Lower leg skin (tissue), 4 donors: ENCODE results near the gene ANAPC1. TPM values are rescaled to one million over a fixed set of nuclear protein-coding genes. Genes with fewer than 3 reads are reported as not detected.
"Not testable (repeated sequence)": the region's sequence is repeated elsewhere in the genome, so short reads cannot be mapped to it uniquely, and the experiment has no call there.

Experiments used
- DNase-seq, 2 donors: peaks; one replicate each; pipeline ENCODE4 v3.0.0-alpha.2; 2019; ENCODE audit warnings: low spot score in 2 of 2
- H3K4me3 ChIP-seq: fragments of 200-600 bp; sonication (generic); 2 replicates; pipeline ENCODE4 v1.5.1; 2017; ENCODE audit warnings: mild to moderate bottlenecking, low read depth; ENCODE audit not compliant: poor library complexity, severe bottlenecking
- WGBS, 2 donors: methylation state at CpG; one replicate each; pipeline ENCODE4 v1.1.5; 2018; 5-methylcytosine and 5-hydroxymethylcytosine counted together
- intact Hi-C: fragments of 100-400 bp; cut with DNase I; formaldehyde crosslinking; loops from one replicate; pipeline ENCODE4 v1.15.0; 2023; ENCODE audit warnings: low total_unique reads
- total RNA-seq, 4 donors: library from RNA; depleted of rRNA; stranded (reverse); fragments of >200 nt; gene quantifications; one replicate each; pipeline ENCODE4 v1.1.0, GENCODE V29; 2016

ANAPC1 gene
- total RNA-seq, 4 donors from 2014 or later: 35.8 to 48.2 (median 42.7) TPM

DNA sequence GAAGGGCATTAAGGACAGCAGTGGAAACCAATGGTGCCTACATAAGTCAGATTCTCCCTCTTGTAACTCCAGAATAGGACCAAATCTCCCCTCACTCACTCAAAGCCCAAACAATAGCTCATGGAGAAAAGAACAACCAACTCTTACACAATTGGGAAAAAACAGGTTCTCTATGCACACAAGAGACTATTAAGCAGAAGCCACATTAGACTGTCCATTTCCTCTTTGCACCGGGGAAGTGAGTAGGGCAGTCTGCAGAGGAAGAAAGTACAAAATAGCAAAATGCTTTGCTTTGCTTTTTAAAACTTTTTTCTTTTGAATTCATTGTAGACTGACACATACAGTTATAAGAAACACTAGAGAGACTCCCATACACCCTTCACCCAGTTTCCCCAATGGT lies 133.4 kb downstream of the ANAPC1 start:
- 72 to 82% methylated on average over 1 of the region's 1 CpG for WGBS, 2 donors
- DNase-seq, intact Hi-C loops, H3K4me3 ChIP-seq: not testable (repeated sequence)

DNA sequence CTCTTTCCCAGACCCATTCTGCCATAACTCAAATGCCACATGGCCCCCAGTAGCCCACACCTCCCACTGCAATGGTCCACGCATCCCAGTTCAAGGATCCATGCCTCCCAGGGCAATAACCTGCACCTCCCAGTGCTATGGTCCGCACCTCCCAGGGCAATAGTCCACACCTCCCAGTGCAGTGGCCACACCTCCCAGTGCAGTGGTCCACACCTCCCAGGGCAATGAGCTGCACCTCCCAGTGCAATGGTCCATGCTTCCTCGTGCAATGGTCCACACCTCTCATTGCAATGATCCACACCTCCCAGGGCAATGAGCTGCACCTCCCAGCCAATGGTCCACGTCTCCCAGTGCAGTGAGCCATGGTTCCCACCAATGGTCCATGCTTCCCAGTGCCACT lies 135.6 kb downstream of the ANAPC1 start:
- DNase-seq, intact Hi-C loops, H3K4me3 ChIP-seq: not testable (repeated sequence)
- 95% methylated on average over 2 of the region's 4 CpGs for WGBS, 2 donors

GRCh38 chr2:111747410-111748115 lies 136.4 kb downstream of the ANAPC1 start:
- WGBS, 2 donors: 52 to 63% methylated on average over 3 to 4 of the region's 23 CpGs
- H3K4me3 ChIP-seq, intact Hi-C loops: not testable (repeated sequence)
- DNase-seq: peak; percentile 66 to 86

- WGBS, 2 donors: 74 to 83% methylated on average over 8 of the region's 8 CpGs
- DNase-seq, H3K4me3 ChIP-seq, intact Hi-C loops: not testable (repeated sequence)
Observed at GRCh38 chr2:111744751-111745150, 139.2 kb downstream of the ANAPC1 start.

- H3K4me3 ChIP-seq, intact Hi-C loops, DNase-seq: not testable (repeated sequence)
- WGBS, 2 donors: 40 to 49% methylated on average over 1 to 2 of the region's 3 CpGs
Observed at GRCh38 chr2:111741517-111741916, 142.5 kb downstream of the ANAPC1 start.

GRCh38 chr2:111735838-111736721 lies 147.9 kb downstream of the ANAPC1 start:
- H3K4me3 ChIP-seq, intact Hi-C loops: not testable (repeated sequence)
- DNase-seq: peak in 1 of 2 donors; percentile 58
- 19 to 31% methylated on average over 6 to 7 of the region's 9 CpGs for WGBS, 2 donors

- WGBS, 2 donors: 71 to 81% methylated on average over 6 of the region's 6 CpGs
- intact Hi-C loops, H3K4me3 ChIP-seq: not testable (repeated sequence)
Observed at GRCh38 chr2:111735420-111735819, 148.6 kb downstream of the ANAPC1 start.

GRCh38 chr2:111729812-111730458 lies 154.1 kb downstream of the ANAPC1 start:
- 92% methylated on average over 2 of the region's 9 CpGs; no CpG with 5 or more reads in 1 of the 2 donors for WGBS, 2 donors
- DNase-seq, H3K4me3 ChIP-seq, intact Hi-C loops: not testable (repeated sequence)

More at GRCh38 chr2:111735420-111735819, 148.6 kb downstream of the ANAPC1 start:
- not testable (repeated sequence) for DNase-seq

- 32 to 43% methylated on average over 10 of the region's 16 CpGs for WGBS, 2 donors
- H3K4me3 ChIP-seq, intact Hi-C loops, DNase-seq: not testable (repeated sequence)
Observed at GRCh38 chr2:111727611-111728110, 156.3 kb downstream of the ANAPC1 start.

GRCh38 chr2:111725742-111726141 lies 158.3 kb downstream of the ANAPC1 start:
- intact Hi-C loops, DNase-seq: not testable (repeated sequence)

DNA sequence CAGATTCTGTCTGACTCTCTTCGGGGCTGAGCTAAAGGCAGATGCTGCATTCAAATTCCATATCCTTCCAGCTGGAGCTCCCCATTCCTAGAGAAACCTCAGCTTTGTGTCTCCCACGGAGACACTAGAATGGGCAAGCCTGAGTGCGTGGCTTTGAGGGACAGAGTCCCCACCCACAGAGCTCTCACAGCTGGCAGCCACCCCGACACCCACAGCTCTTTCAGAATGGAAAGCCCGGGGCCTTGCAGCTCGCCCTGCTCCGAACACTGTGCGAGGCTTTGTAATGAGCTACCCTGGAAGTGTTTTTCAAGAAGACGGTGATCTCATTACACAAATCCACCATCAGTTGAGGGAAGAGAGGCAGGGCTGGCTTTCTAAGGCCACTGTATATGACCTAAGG lies 164.4 kb downstream of the ANAPC1 start:
- WGBS, 2 donors: 64 to 71% methylated on average over 1 to 4 of the region's 9 CpGs
- H3K4me3 ChIP-seq, DNase-seq, intact Hi-C loops: not testable (repeated sequence)

More at GRCh38 chr2:111725742-111726141, 158.3 kb downstream of the ANAPC1 start:
- WGBS, 2 donors: 69 to 93% methylated on average over 3 to 6 of the region's 6 CpGs
- H3K4me3 ChIP-seq: not testable (repeated sequence)
